Measurements from ENCODE around the gene CD300LB. TPM values are rescaled to one million over a fixed set of nuclear protein-coding genes. Genes with fewer than 3 reads are reported as not detected.
"Not testable (repeated sequence)": the region's sequence is repeated elsewhere in the genome, so short reads cannot be mapped to it uniquely, and the experiment has no call there.

Gene CD300LB
- total RNA-seq, 2 donors from 2014 or later = 0.81 to 0.85 TPM

- H3K36me3 ChIP-seq = no peaks in the 10 kb centered on the region
- no peak for ATAC-seq (ENCODE audit: insufficient number of reproducible peaks, low FRiP score, low read depth)
- DNase-seq (ENCODE audit: low spot score) = no peak
- no peak overlapping the region for H3K27ac ChIP-seq
- no peak overlapping the region for H3K4me3 ChIP-seq
- no peaks in the 10 kb centered on the region for H3K27me3 ChIP-seq (replicated peaks; ENCODE audit: insufficient read depth)
- TF ChIP-seq CTCF (IDR thresholded peaks at IDR 0.05) = no peak
- no peaks in the 10 kb centered on the region for H3K4me1 ChIP-seq (ENCODE audit: control insufficient read depth in 1 of 2, low read depth in 2 of 2)
- H3K9me3 ChIP-seq = no peaks in the 10 kb centered on the region
Measured at GRCh38 chr17:74491626-74492025, 39.6 kb downstream of the CD300LB start.

- no peaks in the 10 kb centered on the region for H3K27me3 ChIP-seq (replicated peaks; ENCODE audit: insufficient read depth)
- H3K4me1 ChIP-seq (ENCODE audit: control insufficient read depth in 1 of 2, low read depth in 2 of 2) = no peaks in the 10 kb centered on the region
- no peaks in the 10 kb centered on the region for H3K36me3 ChIP-seq
- no peak overlapping the region for H3K4me3 ChIP-seq
- ATAC-seq (ENCODE audit: insufficient number of reproducible peaks, low FRiP score, low read depth) = no peak
- no peaks in the 10 kb centered on the region for H3K9me3 ChIP-seq
- no peak for DNase-seq (ENCODE audit: low spot score)
- H3K27ac ChIP-seq = no peak overlapping the region
- no peak for TF ChIP-seq CTCF (IDR thresholded peaks at IDR 0.05)
Measured at GRCh38 chr17:74490716-74491115, 40.6 kb downstream of the CD300LB start.

GRCh38 chr17:74488276-74488675 lies 43.0 kb downstream of the CD300LB start:
- not testable (repeated sequence) for H3K4me1 ChIP-seq (ENCODE audit: control insufficient read depth in 1 of 2, low read depth in 2 of 2); H3K36me3 ChIP-seq; H3K9me3 ChIP-seq; H3K27me3 ChIP-seq (replicated peaks; ENCODE audit: insufficient read depth); DNase-seq (ENCODE audit: low spot score); ATAC-seq (ENCODE audit: insufficient number of reproducible peaks, low FRiP score, low read depth); H3K27ac ChIP-seq; H3K4me3 ChIP-seq

- no peak overlapping the region for H3K4me3 ChIP-seq
- no peak for DNase-seq (ENCODE audit: low spot score)
- H3K27ac ChIP-seq = no peak overlapping the region
- no peak for TF ChIP-seq CTCF (IDR thresholded peaks at IDR 0.05)
- no peak for ATAC-seq (ENCODE audit: insufficient number of reproducible peaks, low FRiP score, low read depth)
- H3K36me3 ChIP-seq = no peaks in the 10 kb centered on the region
- H3K9me3 ChIP-seq = no peaks in the 10 kb centered on the region
- no peaks in the 10 kb centered on the region for H3K4me1 ChIP-seq (ENCODE audit: control insufficient read depth in 1 of 2, low read depth in 2 of 2)
- no peaks in the 10 kb centered on the region for H3K27me3 ChIP-seq (replicated peaks; ENCODE audit: insufficient read depth)
Measured at GRCh38 chr17:74485841-74486240, 45.4 kb downstream of the CD300LB start.

- no peaks in the 10 kb centered on the region for H3K9me3 ChIP-seq
- H3K36me3 ChIP-seq = no peaks in the 10 kb centered on the region
- H3K27ac ChIP-seq = no peak overlapping the region
- H3K4me1 ChIP-seq (ENCODE audit: control insufficient read depth in 1 of 2, low read depth in 2 of 2) = no peaks in the 10 kb centered on the region
- ATAC-seq (ENCODE audit: insufficient number of reproducible peaks, low FRiP score, low read depth) = no peak
- H3K27me3 ChIP-seq (replicated peaks; ENCODE audit: insufficient read depth) = no peaks in the 10 kb centered on the region
- H3K4me3 ChIP-seq = no peak overlapping the region
- no peak for TF ChIP-seq CTCF (IDR thresholded peaks at IDR 0.05)
- DNase-seq (ENCODE audit: low spot score) = no peak
Measured at GRCh38 chr17:74485022-74485743, 46.1 kb downstream of the CD300LB start.

- no peak for ATAC-seq (ENCODE audit: insufficient number of reproducible peaks, low FRiP score, low read depth)
- Histone ChIP-seq H3K27ac (no peak overlapping the region), H3K4me3 (no peak overlapping the region), H3K36me3 (no peaks in the 10 kb centered on the region), H3K4me1 (ENCODE audit: control insufficient read depth in 1 of 2, low read depth in 2 of 2) (no peaks in the 10 kb centered on the region), H3K27me3 (replicated peaks; ENCODE audit: insufficient read depth) (no peaks in the 10 kb centered on the region), H3K9me3 (no peaks in the 10 kb centered on the region)
- TF ChIP-seq CTCF (IDR thresholded peaks at IDR 0.05) = no peak
- no peak for DNase-seq (ENCODE audit: low spot score)
Measured at GRCh38 chr17:74484066-74484465, 47.2 kb downstream of the CD300LB start.
